HEK293T (cell line): ENCODE results near the gene RNASEL.

Source experiments
- CTCF ChIA-PET: fragments of 350-600 bp; formaldehyde crosslinking; extraction: SDS; loops from one replicate; lab custom pipeline; 2021; ENCODE audit warnings: antibody characterized with exemption, inconsistent platforms; lab: Yijun Ruan, JAX
- POLR2A ChIA-PET: fragments of 350-600 bp; formaldehyde crosslinking; extraction: SDS; loops from one replicate; lab custom pipeline; 2020; ENCODE audit warnings: antibody characterized with exemption, inconsistent platforms; lab: Yijun Ruan, JAX
- DNase-seq: peaks from one replicate; pipeline ENCODE4 v3.0.0; 2012; ENCODE audit warnings: mixed read lengths; ENCODE audit errors: extremely low spot score
- ARNT ChIP-seq: fragments of 450-650 bp; IDR thresholded peaks from 2 replicates; pipeline ENCODE4 v1.6.1; 2017; ENCODE audit warnings: mild to moderate bottlenecking
- BHLHE40 ChIP-seq: fragments of 450-650 bp; IDR thresholded peaks from 2 replicates; pipeline ENCODE4 v1.6.1; 2016; ENCODE audit warnings: mild to moderate bottlenecking, moderate library complexity, borderline replicate concordance
- CTBP1 ChIP-seq: fragments of 450-650 bp; IDR thresholded peaks from 2 replicates; pipeline ENCODE4 v1.6.1; 2016; ENCODE audit warnings: borderline replicate concordance
- ELF4 ChIP-seq: fragments of 450-650 bp; IDR thresholded peaks from 2 replicates; pipeline ENCODE4 v1.6.1; 2017; ENCODE audit warnings: antibody characterized with exemption
- FOXA1 ChIP-seq: fragments of 450-650 bp; IDR thresholded peaks from 2 replicates; pipeline ENCODE4 v1.6.1; 2016; ENCODE audit warnings: mild to moderate bottlenecking
- FOXK2 ChIP-seq: fragments of 450-650 bp; IDR thresholded peaks from 2 replicates; pipeline ENCODE4 v1.6.1; 2016; ENCODE audit warnings: mild to moderate bottlenecking
- FOXM1 ChIP-seq: fragments of 450-650 bp; IDR thresholded peaks from 2 replicates; pipeline ENCODE4 v1.6.1; 2017; ENCODE audit warnings: mild to moderate bottlenecking, borderline replicate concordance
- HDGF ChIP-seq: fragments of 450-650 bp; IDR thresholded peaks from 2 replicates; pipeline ENCODE4 v1.6.1; 2017; ENCODE audit warnings: antibody characterized with exemption, borderline replicate concordance
- L3MBTL2 ChIP-seq: fragments of 450-650 bp; conservative IDR thresholded peaks from 2 replicates; pipeline ENCODE4 v1.6.1; 2016; ENCODE audit warnings: mild to moderate bottlenecking
- LEF1 ChIP-seq: fragments of 450-650 bp; IDR thresholded peaks from 2 replicates; pipeline ENCODE4 v1.6.1; 2017; ENCODE audit warnings: mild to moderate bottlenecking, borderline replicate concordance
- NFRKB ChIP-seq: fragments of 450-650 bp; IDR thresholded peaks from 2 replicates; pipeline ENCODE4 v1.6.1; 2016; ENCODE audit warnings: mild to moderate bottlenecking, moderate library complexity
- PKNOX1 ChIP-seq: fragments of 450-650 bp; IDR thresholded peaks from 2 replicates; pipeline ENCODE4 v1.6.1; 2016
- SP1 ChIP-seq: fragments of 450-650 bp; IDR thresholded peaks from 2 replicates; pipeline ENCODE4 v1.6.1; 2017
- SUZ12 ChIP-seq: fragments of 450-650 bp; IDR thresholded peaks from 2 replicates; pipeline ENCODE4 v1.6.1; 2016; ENCODE audit warnings: mild to moderate bottlenecking
- TARDBP ChIP-seq: fragments of 450-650 bp; IDR thresholded peaks from 2 replicates; pipeline ENCODE4 v1.6.1; 2016
- ZNF384 ChIP-seq: fragments of 450-650 bp; IDR thresholded peaks from 2 replicates; pipeline ENCODE4 v1.6.1; 2016

Gene RNASEL

GRCh38 chr1:182569939-182570610 is 19.0 kb downstream of the RNASEL start:
- ChIA-PET CTCF (interaction anchor here (1.3 kb wide), 1 partner anchor 25 kb away, joined by 3 read pairs; no protein-coding TSS in a partner anchor), POLR2A (no interaction called here)
- no peak for DNase-seq
- TF ChIP-seq SUZ12 = no peak
- no peak for TF ChIP-seq FOXA1
- TF ChIP-seq CTBP1 = no peak
- TF ChIP-seq ARNT = no peak
- TF ChIP-seq TARDBP = no peak

- DNase-seq = no peak
- POLR2A ChIA-PET = no interaction called here
- CTCF ChIA-PET = no interaction called here
- no peak for TF ChIP-seq NFRKB
- TF ChIP-seq LEF1 = no peak
- no peak for TF ChIP-seq BHLHE40
- TF ChIP-seq FOXM1 = no peak
- no peak for TF ChIP-seq PKNOX1
- no peak for TF ChIP-seq HDGF
- TF ChIP-seq TARDBP = no peak
- no peak for TF ChIP-seq SP1
- TF ChIP-seq L3MBTL2 = no peak
- no peak for TF ChIP-seq FOXA1
- no peak for TF ChIP-seq CTBP1
- no peak for TF ChIP-seq ELF4
- TF ChIP-seq ARNT = no peak
- no peak for TF ChIP-seq FOXK2
- no peak for TF ChIP-seq SUZ12
Observed at GRCh38 chr1:182568647-182569284, 20.3 kb downstream of the RNASEL start.

- no peak for DNase-seq
- POLR2A ChIA-PET = no interaction called here
- CTCF ChIA-PET = no interaction called here
- no peak for TF ChIP-seq ARNT
- no peak for TF ChIP-seq FOXK2
- TF ChIP-seq CTBP1 = no peak
- TF ChIP-seq L3MBTL2 = no peak
- no peak for TF ChIP-seq LEF1
- TF ChIP-seq SP1 = no peak
- no peak for TF ChIP-seq NFRKB
- no peak for TF ChIP-seq FOXA1
- no peak for TF ChIP-seq FOXM1
- no peak for TF ChIP-seq TARDBP
- TF ChIP-seq ELF4 = no peak
- no peak for TF ChIP-seq PKNOX1
- no peak for TF ChIP-seq HDGF
- no peak for TF ChIP-seq ZNF384
- TF ChIP-seq BHLHE40 = no peak
- no peak for TF ChIP-seq SUZ12
Observed at GRCh38 chr1:182567629-182568028, 21.4 kb downstream of the RNASEL start.

- no peak for TF ChIP-seq ELF4
- no peak for TF ChIP-seq SUZ12
- no peak for TF ChIP-seq SP1
- no peak for TF ChIP-seq TARDBP
- TF ChIP-seq FOXA1 = no peak
- TF ChIP-seq HDGF = no peak
- POLR2A ChIA-PET = no interaction called here
- CTCF ChIA-PET = no interaction called here
- DNase-seq = no peak
Observed at GRCh38 chr1:182565537-182565936, 23.5 kb downstream of the RNASEL start.

GRCh38 chr1:182564406-182565004 is 24.6 kb downstream of the RNASEL start:
- no peak for DNase-seq
- TF ChIP-seq TARDBP (no peak), SUZ12 (no peak), HDGF (no peak), FOXM1 (no peak), L3MBTL2 (no peak), ARNT (no peak), LEF1 (no peak), ELF4 (no peak)
- POLR2A ChIA-PET = no interaction called here
- CTCF ChIA-PET = no interaction called here

GRCh38 chr1:182563095-182563494 is 26.0 kb downstream of the RNASEL start:
- CTCF ChIA-PET = no interaction called here
- TF ChIP-seq SP1 (no peak), FOXK2 (no peak), FOXA1 (no peak), ZNF384 (no peak), TARDBP (no peak)

GRCh38 chr1:182561456-182561855 is 27.6 kb downstream of the RNASEL start:
- no peak for DNase-seq
- ChIA-PET POLR2A (no interaction called here), CTCF (no interaction called here)
- TF ChIP-seq BHLHE40 (no peak), L3MBTL2 (no peak), FOXK2 (no peak), HDGF (no peak), FOXM1 (no peak), ZNF384 (no peak), FOXA1 (no peak), CTBP1 (no peak), SUZ12 (no peak), ARNT (no peak), LEF1 (no peak), PKNOX1 (no peak), NFRKB (no peak)

More at GRCh38 chr1:182563095-182563494, 26.0 kb downstream of the RNASEL start:
- POLR2A ChIA-PET = no interaction called here
- no peak for DNase-seq
